T-helper 1 cell treated with Interleukin-12 subunit alpha and Interleukin-12 subunit beta and Interleukin-4 antibody, amounts not matched to agents 30 μg/mL and 1 μg/mL, for 36 hours (primary cell): Measurements from ENCODE around the gene CHCHD6.

Experiments used
- H3K27ac Mint-ChIP-seq: one replicate; pipeline ENCODE4 v1.8.0; 2021; ENCODE audit warnings: mild to moderate bottlenecking, mixed read lengths
- H3K27me3 Mint-ChIP-seq: one replicate; pipeline ENCODE4 v1.8.0; 2021; ENCODE audit warnings: low read depth, mixed read lengths
- H3K36me3 Mint-ChIP-seq: one replicate; pipeline ENCODE4 v1.8.0; 2021; ENCODE audit warnings: low read depth, mixed read lengths
- H3K4me1 Mint-ChIP-seq: one replicate; pipeline ENCODE4 v1.8.0; 2021; ENCODE audit warnings: low read depth, mixed read lengths
- H3K4me3 Mint-ChIP-seq: one replicate; pipeline ENCODE4 v1.8.0; 2021; ENCODE audit warnings: mild to moderate bottlenecking, moderate library complexity, mixed read lengths
- H3K9me3 Mint-ChIP-seq: one replicate; pipeline ENCODE4 v1.8.0; 2021; ENCODE audit warnings: mixed read lengths

Gene CHCHD6

GRCh38 chr3:126976906-126977305 is 272.9 kb downstream of the CHCHD6 start:
- Mint-ChIP-seq H3K4me3 (no peak overlapping the region), H3K9me3 (peaks cover 17% of the 10 kb centered on the region), H3K4me1 (peaks cover 18% of the 10 kb centered on the region), H3K27ac (no peak overlapping the region), H3K27me3 (peaks cover 23% of the 10 kb centered on the region), H3K36me3 (no peaks in the 10 kb centered on the region)

GRCh38 chr3:126977821-126978220 is 273.8 kb downstream of the CHCHD6 start:
- Mint-ChIP-seq H3K36me3 (no peaks in the 10 kb centered on the region), H3K4me3 (no peak overlapping the region)

GRCh38 chr3:126978291-126978690 is 274.3 kb downstream of the CHCHD6 start:
- Mint-ChIP-seq H3K4me3 (no peak overlapping the region), H3K36me3 (no peaks in the 10 kb centered on the region), H3K27ac (no peak overlapping the region), H3K27me3 (peaks cover 23% of the 10 kb centered on the region), H3K9me3 (peaks cover 17% of the 10 kb centered on the region), H3K4me1 (peaks cover 21% of the 10 kb centered on the region)

More at GRCh38 chr3:126977821-126978220, 273.8 kb downstream of the CHCHD6 start:
- H3K27ac Mint-ChIP-seq = no peak overlapping the region
- H3K4me1 Mint-ChIP-seq = peaks cover 21% of the 10 kb centered on the region
- peaks cover 23% of the 10 kb centered on the region for H3K27me3 Mint-ChIP-seq
- H3K9me3 Mint-ChIP-seq = peaks cover 17% of the 10 kb centered on the region

- Mint-ChIP-seq H3K27me3 (peaks cover 23% of the 10 kb centered on the region), H3K4me3 (no peak overlapping the region), H3K9me3 (peaks cover 16% of the 10 kb centered on the region), H3K27ac (no peak overlapping the region), H3K4me1 (peaks cover 21% of the 10 kb centered on the region), H3K36me3 (no peaks in the 10 kb centered on the region)
Observed at GRCh38 chr3:126979046-126979628, 275.1 kb downstream of the CHCHD6 start.

- H3K27me3 Mint-ChIP-seq = peaks cover 18% of the 10 kb centered on the region
- H3K4me1 Mint-ChIP-seq = peaks cover 21% of the 10 kb centered on the region
- H3K9me3 Mint-ChIP-seq = peaks cover 4% of the 10 kb centered on the region
- no peak overlapping the region for H3K4me3 Mint-ChIP-seq
- no peaks in the 10 kb centered on the region for H3K36me3 Mint-ChIP-seq
- no peak overlapping the region for H3K27ac Mint-ChIP-seq
Observed at GRCh38 chr3:126980266-126980811, 276.3 kb downstream of the CHCHD6 start.

GRCh38 chr3:126982126-126982470 is 278.1 kb downstream of the CHCHD6 start:
- Mint-ChIP-seq H3K9me3 (no peaks in the 10 kb centered on the region), H3K36me3 (no peaks in the 10 kb centered on the region), H3K27me3 (peaks cover 17% of the 10 kb centered on the region), H3K4me3 (peak overlapping the region; percentile 81), H3K27ac (peak overlapping the region; percentile 89), H3K4me1 (peaks cover 21% of the 10 kb centered on the region)

GRCh38 chr3:126982471-126983175 is 278.6 kb downstream of the CHCHD6 start, which contains the start of gene PLXNA1:
PLXNA1 (plus strand) TSS chr3:126983115; CDS start chr3:126988594, 5,479 bp downstream.
- Mint-ChIP-seq H3K27me3 (peaks cover 17% of the 10 kb centered on the region), H3K4me3 (peak within 1 kb of the TSS; percentile 81), H3K4me1 (peaks cover 21% of the 10 kb centered on the region), H3K27ac (peak within 1 kb of the TSS; percentile 89), H3K9me3 (no peaks in the 10 kb centered on the region), H3K36me3 (no peaks in the 10 kb centered on the region)

- no peak overlapping the region for H3K27ac Mint-ChIP-seq
- peaks cover 21% of the 10 kb centered on the region for H3K4me1 Mint-ChIP-seq
- no peaks in the 10 kb centered on the region for H3K36me3 Mint-ChIP-seq
- peaks cover 17% of the 10 kb centered on the region for H3K27me3 Mint-ChIP-seq
- H3K4me3 Mint-ChIP-seq = no peak overlapping the region
- no peaks in the 10 kb centered on the region for H3K9me3 Mint-ChIP-seq
Observed at GRCh38 chr3:126983276-126983652, 279.2 kb downstream of the CHCHD6 start.

GRCh38 chr3:126983653-126984390 is 279.8 kb downstream of the CHCHD6 start:
- Mint-ChIP-seq H3K4me3 (no peak overlapping the region), H3K36me3 (no peaks in the 10 kb centered on the region), H3K27me3 (peaks cover 13% of the 10 kb centered on the region), H3K27ac (no peak overlapping the region), H3K4me1 (peaks cover 21% of the 10 kb centered on the region), H3K9me3 (no peaks in the 10 kb centered on the region)

GRCh38 chr3:126984391-126985131 is 280.5 kb downstream of the CHCHD6 start:
- no peaks in the 10 kb centered on the region for H3K36me3 Mint-ChIP-seq
- H3K27ac Mint-ChIP-seq = no peak overlapping the region
- H3K4me3 Mint-ChIP-seq = no peak overlapping the region
- peaks cover 8% of the 10 kb centered on the region for H3K27me3 Mint-ChIP-seq
- no peaks in the 10 kb centered on the region for H3K9me3 Mint-ChIP-seq
- H3K4me1 Mint-ChIP-seq = peaks cover 14% of the 10 kb centered on the region

GRCh38 chr3:126985132-126985985 is 281.3 kb downstream of the CHCHD6 start:
- H3K27ac Mint-ChIP-seq = no peak overlapping the region
- no peaks in the 10 kb centered on the region for H3K9me3 Mint-ChIP-seq
- no peaks in the 10 kb centered on the region for H3K36me3 Mint-ChIP-seq
- peak overlapping the region; percentile 50 for H3K4me3 Mint-ChIP-seq
- peaks cover 10% of the 10 kb centered on the region for H3K4me1 Mint-ChIP-seq
- H3K27me3 Mint-ChIP-seq = peaks cover 3% of the 10 kb centered on the region

GRCh38 chr3:126986001-126986400 is 282.0 kb downstream of the CHCHD6 start:
- Mint-ChIP-seq H3K9me3 (no peaks in the 10 kb centered on the region), H3K27ac (no peak overlapping the region), H3K4me3 (no peak overlapping the region), H3K36me3 (no peaks in the 10 kb centered on the region), H3K27me3 (peaks cover 3% of the 10 kb centered on the region), H3K4me1 (peaks cover 10% of the 10 kb centered on the region)

GRCh38 chr3:126987129-126987528 is 283.1 kb downstream of the CHCHD6 start:
- Mint-ChIP-seq H3K27me3 (peaks cover 3% of the 10 kb centered on the region), H3K36me3 (no peaks in the 10 kb centered on the region), H3K4me3 (no peak overlapping the region), H3K27ac (no peak overlapping the region), H3K9me3 (no peaks in the 10 kb centered on the region), H3K4me1 (peaks cover 3% of the 10 kb centered on the region)
